Left renal cortex interstitium (tissue), 4 donors: ENCODE measurements around the gene NENF. TPM values are rescaled to one million over a fixed set of nuclear protein-coding genes. Genes with fewer than 3 reads are reported as not detected.

Experiments
- DNase-seq, 4 donors: peaks; one replicate each; pipeline ENCODE4 v3.0.0-alpha.2; 2013; ENCODE audit warnings: low read depth in 4 of 4, low spot score in 2 of 4, missing footprints in 1 of 4
- polyA plus RNA-seq, 4 donors: library from polyadenylated mRNA; unstranded; fragments of 120-200 nt; gene quantifications; one replicate each; pipeline ENCODE4 v1.2.1, GENCODE V29; 2013; ENCODE audit not compliant: insufficient read length in 4 of 4

The NENF gene
- polyA plus RNA-seq, 4 donors = 29.9 to 57.4 (median 41.5) TPM

DNA sequence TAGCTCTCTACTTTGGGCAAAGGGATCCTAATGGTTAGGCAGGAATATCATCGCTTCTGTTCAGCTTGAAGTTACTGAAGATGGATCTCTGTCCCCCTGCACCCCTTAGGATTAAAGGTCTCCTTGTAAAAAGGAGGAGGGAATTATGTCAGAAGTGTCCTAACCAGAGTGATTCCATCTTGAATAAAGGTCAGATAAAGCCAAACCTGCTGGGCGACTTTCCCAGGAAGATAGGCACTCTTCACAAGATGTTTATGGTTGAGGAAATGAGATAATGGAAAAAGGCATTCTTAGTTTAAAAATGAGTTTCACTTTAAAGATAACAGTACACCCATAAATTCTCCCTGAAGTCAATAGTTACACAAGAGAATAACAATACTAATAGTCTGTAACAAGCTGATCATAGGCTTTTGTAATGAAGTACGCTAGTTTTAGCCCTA, 1.7 kb upstream of the NENF start:
- no peak for DNase-seq

DNA sequence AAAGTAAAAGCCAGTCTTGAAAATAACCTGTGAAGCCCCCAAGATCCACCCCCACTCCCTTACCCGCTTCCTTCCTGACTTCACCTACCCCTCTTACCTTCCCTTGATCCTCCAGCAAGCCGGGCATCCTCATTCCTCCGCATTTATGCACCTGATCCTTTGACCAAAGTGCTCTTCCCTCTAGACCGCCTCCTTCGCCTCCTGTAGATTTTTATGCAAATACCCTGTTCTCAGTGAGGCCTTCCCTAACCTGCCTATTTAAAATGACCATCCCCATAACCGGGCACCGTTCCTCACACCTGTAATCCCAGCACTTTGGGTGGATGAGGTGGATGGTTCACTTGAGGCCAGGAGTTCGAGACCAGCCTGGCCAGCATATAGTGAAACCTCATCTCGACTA, 1.1 kb upstream of the NENF start:
- no peak for DNase-seq

DNA sequence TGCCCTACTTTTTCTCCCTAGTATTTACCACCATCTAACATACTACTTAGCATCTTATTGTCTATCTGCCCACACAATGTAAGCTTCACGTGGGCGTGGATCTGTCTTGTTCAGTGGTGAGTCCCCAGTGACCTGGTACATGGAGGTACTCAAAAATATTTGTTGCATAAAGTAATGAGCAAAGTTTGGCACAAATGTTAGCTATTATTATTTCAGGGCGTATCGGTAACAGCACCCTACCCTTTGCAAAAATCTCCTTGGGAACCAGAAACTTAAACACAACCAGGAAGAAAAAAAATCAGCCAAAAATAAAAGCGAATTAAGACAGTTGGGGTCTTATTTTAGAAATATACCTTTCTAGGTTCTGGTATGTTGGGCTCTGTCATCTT, 454 bp upstream of the NENF start:
- DNase-seq = no peak

DNA sequence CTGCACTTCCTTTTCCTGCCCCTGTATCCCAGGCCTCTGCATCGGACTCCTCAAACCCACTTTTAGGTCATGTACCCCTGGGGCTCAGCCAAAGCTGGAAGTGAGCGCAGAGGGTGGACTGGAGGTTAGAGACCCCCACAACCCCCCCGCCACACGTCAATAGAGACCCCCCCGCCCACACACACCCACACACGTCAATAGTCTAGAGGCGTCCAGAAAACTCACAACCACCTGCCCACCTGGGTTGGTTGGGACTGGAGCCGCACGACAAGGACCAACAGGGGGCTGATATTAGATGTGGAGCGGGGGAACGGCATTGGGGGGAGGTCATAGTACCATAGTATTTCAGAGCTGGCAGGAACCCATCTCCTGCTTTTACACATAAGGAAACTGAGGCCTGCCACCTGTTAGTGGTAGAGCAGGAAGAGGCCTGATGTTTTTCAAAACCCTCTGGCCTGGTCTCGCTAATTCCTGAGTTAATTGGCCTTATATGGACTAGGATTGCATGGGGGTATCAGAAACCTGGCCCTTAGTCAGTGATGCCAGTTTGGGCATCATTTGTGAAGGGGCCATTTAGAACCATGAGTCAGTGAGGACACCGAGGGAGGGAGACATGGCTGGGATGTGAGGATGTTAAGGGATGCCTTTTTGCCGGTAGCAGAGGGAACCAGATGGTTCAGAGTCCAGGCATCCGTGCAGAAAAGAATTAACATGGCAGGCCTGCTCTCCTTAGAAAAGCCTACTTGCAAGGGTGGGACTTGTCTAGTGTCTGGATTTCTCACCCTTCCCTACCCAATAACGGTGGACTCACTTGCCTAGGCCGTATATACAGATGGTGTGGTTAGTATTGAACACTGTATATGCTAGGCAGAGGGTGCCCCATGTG, 1.1 kb downstream of the NENF start:
- no peak for DNase-seq

DNA sequence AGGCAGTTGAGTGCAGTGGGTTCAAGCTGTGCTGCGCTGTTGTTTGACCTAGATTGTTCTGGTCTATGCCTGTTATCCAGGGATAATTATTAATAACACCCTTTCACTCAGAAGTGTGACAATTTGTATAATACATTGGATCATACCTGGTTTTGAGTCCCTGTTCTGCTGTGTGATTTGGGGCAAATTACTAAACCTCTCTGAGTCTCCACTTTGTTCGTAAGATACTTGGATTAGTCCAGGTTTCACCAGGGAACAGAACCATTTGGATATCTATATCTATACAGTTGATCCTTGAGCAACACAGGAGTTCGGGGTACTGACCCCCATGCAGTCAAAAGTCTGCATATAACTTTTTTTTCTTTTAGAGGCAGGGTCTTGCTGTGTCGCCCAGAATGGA, 2.3 kb downstream of the NENF start:
- DNase-seq = no peak

DNA sequence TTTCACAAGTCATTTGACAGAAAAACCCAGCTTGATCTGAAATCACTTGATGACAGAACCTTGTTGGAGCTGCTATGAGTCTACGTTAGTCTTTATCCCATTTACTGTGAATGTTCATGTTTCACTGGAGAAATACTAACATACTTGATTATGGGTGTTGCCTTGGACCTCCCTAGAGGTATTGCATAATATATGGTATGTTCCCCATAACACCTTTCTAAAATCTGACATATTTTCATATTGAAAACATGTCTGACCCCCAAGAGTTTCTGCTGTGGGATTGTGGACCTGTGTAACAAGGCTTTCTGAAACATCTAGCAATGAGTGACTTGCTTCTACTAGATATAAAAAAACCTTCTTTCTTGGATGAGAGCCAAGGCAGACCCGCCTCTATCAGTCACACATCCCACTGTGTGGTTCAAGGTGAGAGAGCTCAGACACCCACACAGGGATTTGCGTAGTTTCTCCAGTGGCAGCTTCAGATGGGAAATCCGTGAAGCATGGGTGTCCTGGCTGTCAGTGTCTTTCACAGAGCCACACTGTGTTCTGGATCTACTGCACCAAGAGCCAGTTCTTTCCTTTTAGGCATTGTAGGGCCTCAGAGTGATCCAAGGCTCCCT, 4.6 kb downstream of the NENF start:
- DNase-seq = no peak

DNA sequence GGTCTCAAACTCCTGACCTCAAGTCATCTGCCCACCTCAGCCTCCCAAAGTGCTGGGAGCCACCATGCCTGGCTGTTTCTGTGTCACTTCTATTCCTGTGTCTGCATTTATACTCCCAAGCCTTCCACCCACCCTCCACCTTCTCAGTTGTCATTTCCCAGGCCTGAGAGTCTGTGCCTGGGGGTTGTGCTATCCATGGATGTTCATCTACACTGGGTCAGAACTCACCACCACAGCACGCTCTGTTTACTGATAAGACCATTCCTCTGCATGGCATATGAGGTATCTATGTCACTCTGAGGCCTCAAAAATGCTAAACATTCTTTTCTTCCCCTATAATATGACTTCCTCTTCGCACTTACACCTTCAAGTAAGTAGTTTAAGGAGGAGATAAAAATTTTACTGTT, 6.1 kb downstream of the NENF start:
- no peak for DNase-seq

DNA sequence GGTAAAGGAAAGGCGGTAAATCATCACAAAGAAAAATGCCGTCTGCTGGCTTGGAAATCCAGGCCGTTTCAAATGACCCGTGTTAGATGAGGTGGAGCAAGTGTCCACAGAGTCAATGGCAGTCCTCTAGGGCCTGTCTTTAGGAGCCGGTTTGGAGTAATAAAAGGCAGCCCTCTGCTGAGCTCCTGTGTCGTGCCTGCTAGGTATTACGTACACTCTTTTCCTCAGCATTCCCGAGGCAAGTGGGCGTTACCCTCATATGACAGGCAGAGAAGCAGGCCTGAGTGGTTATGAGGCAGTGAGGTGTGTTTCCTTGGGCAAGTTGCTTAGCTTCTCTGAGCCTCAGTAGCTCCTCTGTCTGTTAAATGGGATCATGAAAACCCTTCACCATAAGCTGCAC, 7.7 kb downstream of the NENF start:
- DNase-seq = no peak

DNA sequence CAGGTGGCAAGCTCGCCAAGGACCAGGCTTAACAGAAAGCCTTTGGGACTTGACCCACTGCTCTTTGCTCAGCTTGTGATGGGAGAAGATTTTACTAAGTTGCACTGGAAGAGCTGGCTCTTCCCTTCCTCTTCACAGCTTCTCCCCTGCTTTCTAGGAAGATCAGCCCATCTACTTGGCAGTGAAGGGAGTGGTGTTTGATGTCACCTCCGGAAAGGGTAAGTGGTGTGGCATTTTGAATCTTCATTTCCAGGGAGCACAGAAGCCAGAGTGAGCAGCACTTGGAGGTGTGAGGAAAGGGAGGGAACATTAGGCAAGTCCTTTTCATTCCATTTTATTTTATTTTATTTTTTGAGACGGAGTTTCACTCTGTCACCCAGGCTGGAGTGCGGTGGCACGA, 9.7 kb downstream of the NENF start:
- DNase-seq = no peak

DNA sequence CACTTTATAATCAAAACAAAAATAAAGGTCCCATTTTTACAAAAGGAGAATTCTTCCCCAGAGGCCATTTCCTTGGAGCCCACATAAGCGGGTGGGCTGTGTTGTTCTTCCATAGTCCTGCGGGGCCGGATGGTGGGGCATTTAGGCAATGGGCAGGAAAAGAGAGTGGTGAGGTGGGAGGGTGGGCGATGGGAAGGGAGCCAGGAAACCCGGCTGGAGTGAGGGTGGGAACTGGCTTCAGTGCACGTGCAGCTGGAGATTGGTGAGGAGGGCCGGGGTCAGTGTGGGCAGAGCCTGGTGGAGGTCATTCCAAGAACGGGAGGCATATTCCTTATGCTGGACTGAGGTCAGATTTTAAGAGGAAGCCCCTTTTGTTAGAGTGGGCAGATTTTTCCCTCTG, 13.6 kb downstream of the NENF start:
- DNase-seq = no peak

DNA sequence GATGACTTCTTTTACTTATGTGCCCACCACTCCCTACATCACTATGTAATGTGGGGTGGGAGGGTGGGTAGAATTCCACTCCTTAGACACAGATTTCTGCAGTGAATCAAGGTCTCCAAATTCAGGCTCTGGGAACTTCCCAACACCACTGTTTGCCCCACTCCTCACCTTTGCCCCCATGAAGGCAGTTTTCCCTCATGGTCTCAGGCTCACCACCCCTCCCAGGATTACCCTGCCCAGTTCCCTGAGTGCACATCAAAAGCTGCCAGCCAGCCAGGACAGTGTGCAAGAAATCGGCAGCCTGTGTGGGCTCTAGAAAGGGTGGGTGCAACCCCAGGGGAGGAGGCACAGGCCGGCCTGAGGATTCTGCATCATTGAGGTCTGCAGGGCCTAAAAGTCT, 14.8 kb downstream of the NENF start:
- DNase-seq = no peak

DNA sequence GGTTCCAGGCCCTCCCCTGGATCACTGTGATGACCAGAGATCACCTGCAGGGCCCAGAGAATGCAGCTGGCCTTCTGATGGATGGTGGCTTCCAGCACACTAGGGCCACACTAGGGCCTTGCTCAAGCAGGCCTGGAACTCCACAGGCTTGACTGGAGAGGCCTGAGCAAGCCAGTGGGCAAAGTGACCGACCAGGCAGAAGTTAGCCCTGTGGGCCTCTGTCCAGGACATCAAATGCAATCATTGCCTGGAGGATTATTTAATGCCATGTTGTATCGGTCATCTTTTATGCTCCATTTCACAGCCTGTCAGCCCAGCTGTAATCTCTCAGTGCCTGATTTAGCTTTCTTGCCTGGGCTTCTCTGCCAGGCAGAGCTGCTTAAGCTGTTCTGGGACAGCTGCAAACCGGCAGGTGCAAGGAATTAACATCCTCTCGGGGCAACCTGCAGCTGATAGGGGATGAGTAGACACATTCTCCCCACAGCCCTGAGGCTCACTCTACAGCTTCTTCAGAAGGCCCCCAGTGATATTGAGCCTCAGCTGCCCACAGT, 17.7 kb downstream of the NENF start:
- no peak for DNase-seq

DNA sequence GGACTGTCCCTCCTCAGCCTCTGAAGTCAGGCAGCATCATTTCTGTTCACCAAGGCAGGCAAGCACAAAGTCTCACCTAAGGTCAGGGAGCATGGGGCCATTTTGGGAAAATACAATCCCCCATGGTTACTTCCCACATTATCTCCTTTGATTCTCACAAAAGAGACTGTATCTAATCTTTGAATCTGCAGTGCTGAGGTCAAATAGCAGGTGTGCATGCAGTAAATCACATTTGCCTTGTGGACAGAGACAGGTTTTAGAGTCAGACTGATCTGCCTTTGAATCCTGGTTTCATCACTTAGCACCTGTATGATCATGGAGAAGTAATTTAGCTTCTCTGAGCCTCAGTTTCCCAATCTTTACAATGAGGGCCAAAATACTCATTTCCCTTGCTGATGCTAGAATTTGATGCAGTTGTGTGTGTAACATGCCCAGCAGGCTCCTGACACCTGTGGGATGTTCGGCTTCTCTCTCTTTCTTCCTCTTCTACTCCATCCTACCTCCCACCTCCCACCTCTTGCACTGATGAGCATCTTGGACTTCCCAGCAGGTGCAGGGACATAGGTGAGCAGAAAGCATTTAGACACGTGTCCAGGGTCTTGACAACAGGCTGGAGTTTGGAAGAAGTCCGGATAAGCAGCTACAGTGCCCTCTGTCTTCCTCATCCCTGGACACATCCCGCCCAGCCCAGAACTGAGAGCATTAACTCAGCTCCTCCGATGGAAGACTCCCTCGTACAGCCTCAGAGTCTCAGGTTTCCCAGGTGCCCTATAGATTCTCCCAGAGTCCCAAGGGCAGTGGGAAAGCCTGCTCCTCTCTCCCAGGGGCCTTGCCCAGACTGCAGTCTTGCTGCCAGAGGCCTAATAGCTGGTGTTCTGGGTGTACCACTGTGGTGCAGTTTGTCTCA, 18.9 kb downstream of the NENF start:
- no peak for DNase-seq

DNA sequence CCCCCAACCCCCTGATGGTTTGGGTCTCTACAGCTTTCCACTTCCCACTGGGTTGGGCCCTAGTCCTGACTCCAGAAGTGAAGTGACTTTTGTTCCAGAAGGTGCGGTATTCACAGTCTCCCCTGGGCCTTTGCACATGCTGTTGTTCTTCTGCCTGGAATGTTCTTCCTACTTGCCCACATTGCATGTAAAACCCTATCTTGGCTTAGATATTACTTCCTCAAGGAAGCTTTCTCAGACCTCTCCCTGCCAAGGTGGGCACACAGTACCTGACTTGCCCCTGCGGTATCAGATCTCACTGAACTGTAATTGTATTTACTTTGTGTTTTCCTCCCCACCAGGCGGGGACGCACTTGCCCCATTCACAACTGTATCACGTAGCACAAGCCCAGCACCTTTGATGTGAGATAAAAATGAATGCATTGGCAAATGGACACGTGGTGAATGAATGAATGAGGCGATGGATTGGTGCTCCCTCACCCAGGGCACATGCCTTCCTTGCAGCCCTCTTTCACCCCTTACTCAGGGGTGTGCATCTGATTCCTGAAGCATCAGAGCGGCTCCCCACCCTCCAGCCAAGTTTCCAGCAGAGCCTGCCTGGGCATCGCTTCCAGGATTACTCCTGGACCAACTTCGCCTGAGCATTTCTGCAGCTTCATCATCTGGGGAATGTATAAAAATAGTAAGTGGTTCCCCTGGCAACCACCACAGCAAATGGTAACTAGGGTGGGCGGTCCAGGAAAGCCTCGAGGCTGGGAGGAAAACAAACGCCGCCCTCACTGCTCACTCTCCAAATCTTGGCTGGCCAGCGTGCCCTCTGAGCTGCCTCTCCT, 19.8 kb downstream of the NENF start:
- no peak for DNase-seq

DNA sequence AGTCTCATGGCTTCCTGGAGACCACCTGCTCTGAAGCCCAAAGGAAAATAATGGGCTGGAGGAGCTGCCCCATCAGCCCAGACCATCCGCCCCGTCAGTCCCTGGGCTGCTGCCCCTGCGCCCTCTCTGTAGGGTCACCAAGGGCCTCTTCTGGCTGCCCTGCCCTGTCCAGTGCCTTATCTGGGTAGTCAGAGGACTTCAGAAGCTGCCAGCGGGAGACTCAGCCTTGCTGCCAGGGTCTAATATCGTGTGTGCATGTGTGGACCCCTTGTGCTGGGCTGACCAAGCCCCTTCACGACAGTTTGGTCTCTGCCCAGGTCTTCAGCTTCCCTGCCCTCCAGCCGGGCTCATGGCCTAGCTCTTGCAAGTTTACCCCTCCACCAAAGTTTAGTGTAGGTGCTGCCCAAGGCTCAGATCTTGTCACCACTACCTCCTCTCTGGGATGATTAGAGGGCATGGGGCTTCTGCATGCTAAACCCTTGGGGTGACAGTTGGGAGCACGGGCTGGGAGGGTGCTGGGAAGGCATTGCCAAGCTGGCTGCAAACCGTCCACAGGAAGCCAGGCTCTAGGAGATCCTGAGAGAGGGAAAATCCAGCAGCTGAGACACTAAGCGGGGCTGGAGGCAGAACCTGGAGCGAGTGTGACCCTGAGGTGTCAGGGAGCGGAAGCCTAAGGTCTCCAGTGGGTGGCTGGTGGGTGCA, 20.6 kb downstream of the NENF start:
- no peak for DNase-seq

DNA sequence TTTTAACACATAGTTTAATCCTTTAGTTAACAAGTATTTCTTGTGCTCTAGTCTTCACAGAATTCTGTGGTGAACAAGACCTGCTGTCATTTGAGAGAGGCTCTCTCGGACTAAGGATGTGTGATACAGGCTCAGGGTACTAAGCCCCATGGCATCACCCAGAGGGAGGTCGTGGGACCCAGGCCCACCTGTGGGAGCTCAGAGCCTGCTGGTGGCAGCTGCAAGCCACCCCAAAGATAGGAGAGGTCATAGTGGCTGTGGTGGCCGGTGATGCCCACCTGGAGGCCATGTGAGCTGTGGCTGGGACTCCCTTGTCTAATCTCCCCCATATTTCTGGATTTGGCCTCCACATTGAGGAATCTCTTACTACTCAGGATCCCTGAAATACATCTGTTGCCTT, 22.0 kb downstream of the NENF start:
- DNase-seq = no peak

DNA sequence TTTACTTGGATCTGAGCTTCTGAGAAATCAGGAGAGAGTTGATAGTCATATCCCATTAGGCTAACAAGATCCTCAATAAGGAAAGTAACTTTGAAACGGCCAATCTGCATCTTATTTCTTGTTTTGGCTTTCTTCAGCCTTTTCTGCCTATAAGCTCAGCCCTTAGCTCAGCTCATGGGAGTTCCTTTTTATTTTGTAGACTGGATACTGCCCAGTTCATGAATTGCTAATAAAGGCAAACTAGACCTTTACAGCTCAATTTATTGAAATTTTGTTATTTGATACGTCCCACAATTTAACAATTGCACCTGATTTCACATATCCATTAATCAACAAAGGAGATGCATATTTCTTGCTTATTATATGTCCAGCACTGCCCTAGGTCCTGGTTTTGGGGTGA, 22.7 kb downstream of the NENF start:
- DNase-seq = no peak

DNA sequence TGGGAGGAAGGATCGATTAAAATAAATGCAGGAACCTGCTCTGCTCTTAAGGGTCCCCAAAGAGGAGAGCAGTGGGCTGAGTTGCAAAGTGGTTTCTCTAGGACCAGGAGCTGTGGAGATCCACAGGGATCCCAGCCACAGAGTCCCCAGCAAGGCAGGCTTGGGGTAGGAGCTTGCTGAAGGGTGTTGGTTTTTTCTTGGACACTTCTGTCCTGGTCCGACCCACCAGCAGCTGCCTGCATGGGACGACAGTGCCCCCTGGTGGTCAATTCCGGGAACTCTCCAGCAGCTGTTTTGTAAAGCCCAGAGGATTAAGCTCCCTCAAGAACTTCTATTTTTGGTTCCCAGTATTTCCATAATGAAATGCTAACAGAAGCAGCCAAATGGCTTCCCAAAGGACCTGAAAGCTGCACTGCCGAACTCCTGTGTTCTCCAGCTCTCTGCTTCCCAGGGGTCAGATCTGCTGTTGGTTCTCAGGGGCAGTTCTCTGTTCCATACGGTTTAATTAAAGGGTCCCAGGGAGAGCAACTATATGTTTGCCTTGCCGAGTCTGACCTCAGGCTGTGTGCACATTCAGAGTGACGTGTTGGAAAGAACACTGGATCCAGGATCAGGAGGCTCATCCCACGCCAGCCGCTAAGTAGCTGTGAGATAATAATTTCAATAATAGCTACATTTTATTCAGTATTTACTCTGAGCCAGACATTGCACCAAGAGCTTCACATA, 23.2 kb downstream of the NENF start:
- DNase-seq = peak in 2 of 4 donors; percentile 61 to 66
